IMR-90 (cell line): ENCODE measurements around the gene SNX15. TPM values are rescaled to one million over a fixed set of nuclear protein-coding genes. Genes with fewer than 3 reads are reported as not detected.
A peak's percentile ranks its signal among the peaks of the same experiment; 100 is the strongest.

ENCODE experiments used
- ATAC-seq: fragments of 200-7000 bp; cut with Tn5 transposase; 2 replicates; pipeline ENCODE4 v1.9.1; 2020; ENCODE audit warnings: low read depth, mild to moderate bottlenecking, moderate library complexity
- BruUV-seq: library from RNA; stranded (reverse); fragments of 400-500 nt; replicated peaks from 2 replicates; lab custom pipeline; 2021; lab: Mats Ljungman, UMichigan
- CTCF ChIA-PET: fragments of 300-600 bp; formaldehyde crosslinking; extraction: SDS; loops from one replicate; lab custom pipeline; 2021; ENCODE audit warnings: antibody characterized with exemption; lab: Yijun Ruan, JAX
- POLR2A ChIA-PET: fragments of 300-600 bp; sonication (Branson Sonifier 250); formaldehyde crosslinking; loops from one replicate; lab custom pipeline; 2022; ENCODE audit warnings: antibody characterized with exemption; ENCODE audit not compliant: unreplicated experiment; lab: Charles Lee
- DNase-seq: peaks from one replicate; pipeline ENCODE4 v3.0.0; 2013
- H2AFZ ChIP-seq: replicated peaks from 2 replicates; pipeline ENCODE3; 2013; ENCODE audit warnings: low read length, mild to moderate bottlenecking; ENCODE audit not compliant: poor library complexity
- H2AK5ac ChIP-seq: 2 replicates; pipeline ENCODE4 v1.6.1; 2013; ENCODE audit warnings: low read depth, low read length, inconsistent platforms
- H2AK9ac ChIP-seq: replicated peaks from 2 replicates; pipeline ENCODE3; 2013; ENCODE audit warnings: mild to moderate bottlenecking, low read depth, low read length, moderate library complexity; ENCODE audit not compliant: poor library complexity
- H2BK120ac ChIP-seq: 2 replicates; pipeline ENCODE4 v1.6.1; 2013; ENCODE audit warnings: low read depth, low read length, inconsistent platforms
- H2BK15ac ChIP-seq: 3 replicates; pipeline ENCODE4 v1.6.1; 2013; ENCODE audit warnings: low read depth, low read length, inconsistent platforms
- H2BK20ac ChIP-seq: 2 replicates; pipeline ENCODE4 v1.6.1; 2013; ENCODE audit warnings: low read depth, mild to moderate bottlenecking, inconsistent platforms, low read length, moderate library complexity
- H2BK5ac ChIP-seq: 2 replicates; pipeline ENCODE4 v1.6.1; 2013; ENCODE audit warnings: mild to moderate bottlenecking, low read depth, low read length, inconsistent platforms; ENCODE audit not compliant: poor library complexity, severe bottlenecking
- H3K14ac ChIP-seq: replicated peaks from 2 replicates; pipeline ENCODE4 v1.6.1; 2013; ENCODE audit warnings: low read depth, low read length, inconsistent platforms
- H3K18ac ChIP-seq: 2 replicates; pipeline ENCODE4 v1.6.1; 2013; ENCODE audit warnings: low read depth, low read length, control low read depth
- H3K23ac ChIP-seq: 2 replicates; pipeline ENCODE4 v1.6.1; 2013; ENCODE audit warnings: low read depth, low read length, inconsistent platforms
- H3K27ac ChIP-seq: 2 replicates; pipeline ENCODE4 v1.5.1; 2013; ENCODE audit warnings: mild to moderate bottlenecking, control low read depth, low read length; ENCODE audit not compliant: insufficient read depth
- H3K27me3 ChIP-seq: 2 replicates; pipeline ENCODE4 v1.6.1; 2013; ENCODE audit warnings: low read length; ENCODE audit not compliant: control insufficient read depth, insufficient read depth
- H3K36me3 ChIP-seq: 2 replicates; pipeline ENCODE4 v1.6.1; 2013; ENCODE audit warnings: low read length, mixed read lengths; ENCODE audit not compliant: control insufficient read depth, insufficient read depth
- H3K4ac ChIP-seq: 2 replicates; pipeline ENCODE4 v1.6.1; 2013; ENCODE audit warnings: low read depth, low read length, inconsistent platforms
- H3K4me1 ChIP-seq: 2 replicates; pipeline ENCODE4 v1.6.1; 2013; ENCODE audit warnings: low read length, mixed read lengths; ENCODE audit not compliant: control insufficient read depth, insufficient read depth
- H3K4me2 ChIP-seq: 2 replicates; pipeline ENCODE4 v1.6.1; 2013; ENCODE audit warnings: low read depth, mild to moderate bottlenecking, control low read depth, low read length, moderate library complexity
- H3K4me3 ChIP-seq: 2 replicates; pipeline ENCODE4 v1.5.1; 2013; ENCODE audit warnings: low read depth, mild to moderate bottlenecking, control low read depth, low read length, moderate library complexity; ENCODE audit not compliant: insufficient read depth
- H3K56ac ChIP-seq: 2 replicates; pipeline ENCODE4 v1.6.1; 2013; ENCODE audit warnings: low read length, inconsistent platforms; ENCODE audit not compliant: insufficient read depth; ENCODE audit errors: extremely low read depth
- H3K79me1 ChIP-seq, 2 experiments: 2 replicates each; pipeline ENCODE4 v1.6.1; 2013; ENCODE audit warnings: low read length in 2 of 2, inconsistent platforms in 1 of 2, low read depth in 1 of 2
- H3K9ac ChIP-seq: 2 replicates; pipeline ENCODE4 v1.6.1; 2013; ENCODE audit warnings: low read depth, low read length, control low read depth
- H3K9me1 ChIP-seq: 2 replicates; pipeline ENCODE4 v1.6.1; 2013; ENCODE audit warnings: low read length, inconsistent platforms; ENCODE audit not compliant: insufficient read depth
- H3K9me3 ChIP-seq: 2 replicates; pipeline ENCODE4 v1.6.1; 2013; ENCODE audit warnings: low read length; ENCODE audit not compliant: control insufficient read depth, insufficient read depth
- H4K20me1 ChIP-seq: 2 replicates; pipeline ENCODE4 v1.6.1; 2013; ENCODE audit warnings: low read length, inconsistent platforms; ENCODE audit not compliant: insufficient read depth
- H4K5ac ChIP-seq: 2 replicates; pipeline ENCODE4 v1.6.1; 2013; ENCODE audit warnings: mild to moderate bottlenecking, low read depth, low read length, control low read depth
- H4K8ac ChIP-seq, 2 experiments: 2 replicates each; pipeline ENCODE4 v1.6.1; 2013; ENCODE audit warnings: low read depth in 2 of 2, low read length in 2 of 2, control low read depth in 1 of 2, inconsistent platforms in 1 of 2
- H4K91ac ChIP-seq: 2 replicates; pipeline ENCODE4 v1.6.1; 2013; ENCODE audit warnings: low read depth, low read length, inconsistent platforms; ENCODE audit not compliant: insufficient read depth
- CEBPB ChIP-seq: IDR thresholded peaks from 2 replicates; pipeline ENCODE4 v1.6.1; 2012; ENCODE audit warnings: low read depth, low read length, improper control_type of control experiment
- CHD1 ChIP-seq: IDR thresholded peaks from 2 replicates; pipeline ENCODE4 v1.6.1; 2012; ENCODE audit warnings: low read depth, low read length, improper control_type of control experiment
- ELK1 ChIP-seq: fragments of 150-350 bp; IDR thresholded peaks from 2 replicates; pipeline ENCODE4 v1.6.1; 2016; ENCODE audit warnings: low read depth, mild to moderate bottlenecking, low read length, moderate library complexity, borderline replicate concordance
- WGBS, 2 experiments: methylation state at CpG; one replicate each; pipeline versions ENCODE4 v1.1.5 to v1.1.7; 2013; ENCODE audit warnings: missing lambda C conversion rate in 2 of 2; ENCODE audit not compliant: insufficient read length in 1 of 2; ENCODE audit errors: extremely low coverage in 2 of 2; 5-methylcytosine and 5-hydroxymethylcytosine counted together
- dilution Hi-C: fragments of 300-500 bp; cut with HindIII; formaldehyde crosslinking; loops from one replicate; pipeline ENCODE4 v1.14.3; 2018; ENCODE audit warnings: low sequenced_read_pairs; ENCODE audit not compliant: unreplicated experiment
- in situ Hi-C: fragments of 300-500 bp; cut with MboI; formaldehyde crosslinking; loops from 3 replicates; pipeline ENCODE4 v1.14.3; 2019; ENCODE audit warnings: low sequenced_read_pairs, inconsistent platforms, mixed read lengths
- intact Hi-C: fragments of 100-400 bp; cut with micrococcal nuclease; formaldehyde crosslinking; loops from 2 replicates; pipeline ENCODE4 v1.10.0; 2022
- polyA plus RNA-seq, 3 experiments: library from polyadenylated mRNA; depleted of rRNA; stranded (reverse); fragments of >200 nt; gene quantifications; 2 replicates each; pipeline ENCODE4 v1.2.3, GENCODE V29; 2012; ENCODE audit warnings: low replicate concordance in 1 of 3
- total RNA-seq: library from RNA; depleted of rRNA; stranded (reverse); fragments of >200 nt; gene quantifications from 2 replicates; pipeline ENCODE4 v1.2.3, GENCODE V29; 2012

The SNX15 gene
- total and polyA plus RNA-seq, 2 of the 4 experiments (the other 2 are of a cell fraction), result 9.0 to 16.3 TPM

DNA sequence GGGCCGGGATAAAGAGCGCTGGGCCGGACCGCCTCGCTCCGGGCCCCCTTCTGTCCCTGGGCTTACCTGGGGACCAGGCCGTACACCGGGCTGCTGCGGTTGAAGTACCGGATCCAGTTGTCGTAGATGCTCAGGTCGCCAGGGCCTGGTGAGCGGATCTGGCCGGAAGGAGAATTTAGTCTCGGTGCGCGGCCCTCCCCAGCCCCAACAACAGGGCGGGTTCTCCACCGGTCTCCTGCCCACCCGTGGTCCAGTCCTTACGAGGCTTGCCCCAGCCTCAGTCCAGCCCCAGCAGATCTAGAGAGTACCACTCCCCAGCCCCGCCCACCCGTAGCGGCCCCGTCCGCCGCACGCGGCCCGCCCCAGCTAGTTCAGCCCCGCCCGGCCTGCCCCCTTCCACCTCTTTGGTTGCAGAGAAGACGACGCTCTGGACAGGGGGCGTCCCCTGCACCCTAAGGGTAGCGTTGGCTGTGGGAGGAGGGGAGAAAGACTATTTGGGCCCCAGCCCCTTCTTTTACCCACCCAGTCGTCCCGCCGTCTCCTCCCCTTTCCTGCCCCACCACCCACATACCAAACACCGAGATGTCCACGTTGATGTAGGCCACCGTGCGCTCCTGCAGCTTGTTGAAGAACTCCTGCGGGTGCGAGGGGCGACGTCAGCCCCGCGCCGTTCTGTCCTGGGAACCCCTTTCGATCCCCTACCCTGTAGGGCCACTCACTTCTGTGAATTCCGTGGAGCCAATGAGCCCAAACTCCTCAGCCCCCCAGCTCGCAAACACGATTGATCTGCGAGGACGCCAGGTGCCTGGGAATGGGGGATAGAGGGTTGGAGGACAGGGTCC lies 20.6 kb downstream of the SNX15 start (continued):
- no peak for TF ChIP-seq ELK1

DNA sequence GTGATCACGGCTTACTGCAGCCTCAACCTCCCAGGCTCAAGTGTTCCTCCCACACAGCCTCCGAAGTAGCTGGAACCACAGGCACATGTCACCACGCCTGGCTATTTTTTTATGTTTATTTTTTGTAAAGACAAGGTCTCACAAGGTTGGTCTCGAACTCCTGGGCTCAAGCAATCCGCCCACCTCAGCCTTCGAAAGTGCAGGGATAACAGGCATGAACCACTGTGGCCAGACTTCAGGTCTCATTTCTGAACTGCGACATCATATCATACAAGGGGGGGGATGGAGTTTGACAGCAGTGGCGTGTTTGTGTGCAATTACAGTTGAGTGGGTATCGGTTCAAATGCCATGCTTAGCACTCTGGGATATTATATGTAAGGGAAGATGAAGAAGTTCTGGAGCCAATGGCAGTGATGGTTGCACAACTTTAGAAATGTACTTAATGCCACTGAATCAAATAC lies 24.2 kb downstream of the SNX15 start:
- peaks cover 14% of the 10 kb centered on the region; the same call in 1 of the 2 replicates for H3K27me3 ChIP-seq
- H2BK20ac ChIP-seq, result no peak overlapping the region
- no peak overlapping the region for H4K8ac ChIP-seq
- no peak overlapping the region for H3K18ac ChIP-seq
- TF ChIP-seq CEBPB, result peak; percentile 70
- no peak for TF ChIP-seq CHD1
- H4K91ac ChIP-seq, result no peak overlapping the region
- dilution Hi-C loops (no loop called here), in situ Hi-C loops (no loop called here), intact Hi-C loops (no loop called here)
- no peak overlapping the region for H2AK5ac ChIP-seq
- H4K5ac ChIP-seq, result no peak overlapping the region
- no peak overlapping the region for H2AFZ ChIP-seq
- H3K9me3 ChIP-seq, result no peaks in the 10 kb centered on the region
- H3K27ac ChIP-seq, result no peak overlapping the region
- H3K14ac ChIP-seq, result no peak overlapping the region
- no peak overlapping the region for H3K56ac ChIP-seq
- no peak for ATAC-seq
- H3K79me1 ChIP-seq, result no peaks in the 10 kb centered on the region
- no peak overlapping the region for H3K9ac ChIP-seq
- H3K9me1 ChIP-seq, result no peaks in the 10 kb centered on the region; the same call in 1 of the 2 replicates
- CTCF ChIA-PET, result no interaction called here
- no peak for DNase-seq
- H3K23ac ChIP-seq, result no peak overlapping the region
- BruUV-seq, result no TSS peak
- no peak overlapping the region for H2BK15ac ChIP-seq
- POLR2A ChIA-PET, result no interaction called here
- no peak overlapping the region for H3K4me2 ChIP-seq
- no peaks in the 10 kb centered on the region for H3K4me1 ChIP-seq
- 68% methylated on average over 5 of the region's 9 CpGs; no CpG with 5 or more reads in 1 of the 2 experiments for whole genome bisulfite sequencing, 2 experiments
- H2BK5ac ChIP-seq, result no peak overlapping the region
- no peak overlapping the region for H3K4me3 ChIP-seq
- no peak overlapping the region for H3K4ac ChIP-seq
- H4K20me1 ChIP-seq, result no peaks in the 10 kb centered on the region
- no peaks in the 10 kb centered on the region for H3K36me3 ChIP-seq
- H2BK120ac ChIP-seq, result no peak overlapping the region
- no peak overlapping the region for H2AK9ac ChIP-seq
